Stimulated activated naive CD4-positive, alpha-beta T cell (primary cell): ENCODE measurements around the gene ALS2CL.

Source experiments
- DNase-seq, 6 experiments: peaks; one replicate each; lab custom pipeline; 2025; lab: John Stamatoyannopoulos, UW

Gene ALS2CL

DNA sequence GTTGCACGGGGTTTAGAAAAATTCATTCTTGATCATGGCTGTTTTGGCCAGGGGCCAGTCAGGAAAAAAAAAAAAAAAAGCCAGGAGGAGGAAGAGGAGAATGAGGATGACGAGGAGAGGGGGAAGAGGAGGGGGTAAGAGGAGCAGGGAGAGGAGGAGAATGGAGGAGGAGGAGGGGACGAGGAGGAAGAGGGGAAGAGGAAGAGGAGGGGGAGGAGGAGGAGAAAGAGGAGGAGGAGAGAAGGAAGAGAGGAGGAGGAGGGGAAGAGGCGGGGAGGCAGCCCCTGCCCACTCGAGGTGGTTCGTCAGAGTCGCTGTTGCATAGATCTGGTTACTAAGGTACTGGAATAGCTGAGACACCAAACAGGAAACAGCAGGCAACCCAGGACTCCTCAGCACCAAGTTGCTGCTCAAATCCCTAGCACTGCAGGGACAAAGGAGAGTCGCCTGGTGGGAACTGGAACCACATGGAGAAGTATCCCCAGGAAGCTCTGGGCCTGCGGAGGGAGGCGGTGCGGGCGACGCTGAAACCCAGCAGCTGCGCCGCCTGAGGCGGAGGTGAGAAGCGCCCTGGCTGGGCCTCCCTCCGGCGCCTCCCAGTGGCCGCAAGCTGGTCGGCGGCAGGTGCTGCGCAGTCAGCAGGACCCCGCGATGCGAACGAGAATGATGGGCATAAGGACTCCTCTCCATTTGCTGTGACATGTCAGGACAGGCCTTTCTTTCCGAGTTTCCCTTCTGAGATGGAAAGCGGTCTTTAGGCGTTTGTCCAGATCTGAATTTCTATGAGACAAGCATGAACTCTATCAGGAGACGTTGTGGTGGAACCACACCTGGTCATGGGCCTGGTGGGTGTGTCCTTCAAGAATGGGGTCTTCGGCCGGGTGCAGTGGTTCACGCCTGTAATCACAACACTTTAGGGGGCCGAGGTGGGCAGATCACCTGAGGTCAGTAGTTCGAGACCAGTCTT lies 63.6 kb downstream of the ALS2CL start:
- DNase-seq, result peak; percentile 57 to 80 (median 75)

DNA sequence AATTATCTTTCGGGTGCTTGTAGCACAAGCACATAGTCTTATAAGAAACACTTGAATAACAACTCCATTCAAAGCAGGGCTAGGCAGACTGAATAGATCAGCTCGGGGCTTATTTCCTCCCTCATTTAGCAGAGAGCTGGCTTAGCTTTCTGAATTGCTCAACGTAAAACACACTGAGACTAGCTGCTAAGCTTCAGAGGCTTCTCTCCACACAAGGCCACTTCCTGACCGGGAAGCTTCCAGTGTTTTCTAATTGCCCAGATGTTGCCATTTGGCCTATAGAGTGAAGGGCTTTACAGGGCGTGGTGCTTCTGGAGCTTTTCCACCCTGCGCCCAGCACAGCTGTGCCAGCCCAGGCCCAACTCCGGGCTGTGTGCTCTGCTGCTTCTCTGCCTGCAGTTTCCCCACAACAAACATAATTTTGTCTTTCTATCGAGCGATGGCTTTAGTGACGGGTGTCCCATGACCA lies 64.5 kb downstream of the ALS2CL start:
- peak in 3 of 6 experiments; percentile 5 to 46 (median 6) for DNase-seq

DNA sequence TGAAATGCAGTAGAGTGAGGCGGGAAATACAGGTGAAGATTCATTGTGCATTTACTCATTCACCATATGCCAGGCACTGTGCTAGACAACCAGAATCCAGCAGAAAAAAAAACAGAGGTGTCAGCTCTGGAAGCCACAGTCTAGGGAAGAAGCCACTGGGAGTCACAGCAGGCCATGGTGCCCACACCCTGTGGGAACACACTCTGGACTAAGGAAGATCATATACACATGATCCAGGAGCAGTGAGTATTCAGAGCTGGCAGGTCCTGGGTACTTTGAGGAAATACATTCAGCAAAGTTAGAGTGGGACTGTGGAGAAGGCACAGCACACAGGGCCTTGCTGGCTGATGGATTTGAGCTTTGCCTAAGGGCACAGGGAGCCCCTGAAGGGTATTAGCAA lies 66.4 kb downstream of the ALS2CL start:
- no peak for DNase-seq

DNA sequence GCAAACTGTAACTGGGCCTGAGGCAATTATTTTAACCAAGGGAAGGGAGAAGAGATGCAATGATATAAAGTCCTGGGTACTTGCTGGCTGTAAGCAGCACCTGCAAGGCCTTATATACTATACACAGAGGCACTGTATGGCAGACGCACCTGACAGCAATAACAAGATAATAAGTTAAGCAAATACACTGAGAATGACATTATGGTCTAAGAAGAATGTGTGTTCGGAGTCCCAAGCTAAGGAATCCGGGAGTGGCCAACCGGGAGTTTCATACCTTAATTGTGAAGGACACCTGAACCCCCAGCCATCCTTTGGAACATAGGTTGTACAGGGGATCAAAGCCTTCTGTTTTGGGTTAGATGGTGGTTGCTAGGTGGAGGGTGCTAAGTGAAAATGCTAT lies 67.4 kb downstream of the ALS2CL start:
- DNase-seq, result no peak

DNA sequence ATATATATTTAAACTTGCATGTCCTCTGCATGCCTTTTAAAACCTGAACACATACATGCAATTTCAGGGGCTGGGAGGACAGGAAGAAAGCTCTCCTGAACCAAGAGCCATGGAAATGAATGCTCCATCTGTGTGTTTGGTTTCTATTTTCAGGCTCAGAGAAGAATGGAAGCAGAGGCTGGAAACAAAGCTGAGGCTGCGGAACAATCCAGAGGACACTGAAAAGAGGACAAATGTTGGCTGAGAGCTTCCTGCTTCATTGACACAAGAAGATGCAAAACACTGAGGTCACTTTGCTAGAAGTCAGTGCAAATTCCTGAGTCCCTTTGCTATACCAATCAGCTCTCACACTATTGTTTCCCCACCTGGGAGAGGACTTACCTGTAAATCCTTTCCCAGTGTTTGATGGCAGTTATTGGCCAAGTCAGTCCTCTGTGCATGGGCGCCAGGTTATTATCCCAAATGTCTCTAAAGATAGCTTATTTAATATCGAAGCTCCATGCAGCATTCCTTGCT lies 68.4 kb downstream of the ALS2CL start:
- DNase-seq, result no peak

DNA sequence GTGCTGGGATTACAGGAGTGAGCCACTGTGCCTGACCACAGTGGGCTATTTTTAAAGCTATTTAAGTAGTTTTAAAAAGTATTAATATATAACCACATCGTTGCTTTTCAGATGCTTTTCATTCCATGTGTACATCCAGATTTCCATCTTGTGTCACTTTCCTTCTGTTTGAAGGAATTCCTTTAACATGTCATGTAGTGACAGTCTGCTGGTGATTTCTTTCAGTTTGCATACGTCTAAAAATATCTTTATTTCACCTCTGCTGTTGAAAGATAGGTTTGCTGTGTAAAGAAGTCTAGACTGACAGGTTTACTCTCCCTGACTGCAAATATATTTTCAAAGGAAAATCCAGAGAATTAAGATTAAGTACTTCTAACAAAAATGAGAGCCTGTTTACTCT lies 68.9 kb downstream of the ALS2CL start:
- DNase-seq, result no peak

DNA sequence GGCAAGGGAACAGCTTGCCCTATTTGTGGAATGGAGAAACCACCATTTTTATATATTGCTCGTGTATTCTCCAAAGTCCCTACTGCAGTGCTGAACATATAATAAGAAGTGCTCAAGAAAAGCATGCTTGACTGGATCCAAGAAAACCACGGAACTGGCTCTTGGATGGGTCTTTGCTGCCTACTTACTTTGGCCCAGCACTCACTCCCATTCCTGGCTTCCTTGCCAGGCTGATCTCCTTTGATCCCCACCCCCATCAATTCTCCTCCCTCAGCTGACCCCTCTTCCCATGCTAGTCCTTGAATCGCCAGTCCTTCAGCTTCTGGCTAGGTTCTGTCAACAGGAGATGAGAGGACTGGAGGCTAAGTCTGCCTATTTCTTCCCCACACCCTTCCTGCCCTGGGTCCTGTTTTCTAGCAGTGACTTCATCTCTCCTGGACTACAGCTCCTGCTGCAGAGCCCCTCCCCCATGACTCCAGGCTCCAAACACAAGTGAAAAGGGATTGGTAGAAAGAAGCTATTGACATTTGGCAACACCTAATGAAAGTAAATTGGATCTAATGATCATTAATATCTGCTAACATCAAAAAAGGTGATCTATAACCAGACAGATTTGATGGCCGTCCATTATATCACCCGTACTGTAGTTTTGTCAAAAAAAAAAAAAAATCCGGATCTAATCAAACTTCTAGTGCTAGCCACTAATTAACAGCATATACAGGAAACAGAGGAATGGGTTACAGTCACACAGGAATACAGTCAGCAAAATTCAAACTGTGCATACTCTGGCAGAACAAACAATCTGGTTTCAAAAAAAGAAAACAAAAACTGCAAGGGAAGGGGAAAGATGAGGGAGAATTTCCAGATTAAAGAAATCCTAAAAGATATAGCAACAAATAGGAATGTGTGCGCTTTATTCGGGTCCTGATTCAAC lies 73.4 kb downstream of the ALS2CL start:
- DNase-seq, result no peak
